WTC11 (cell line): Measurements from ENCODE around the gene FCHSD2.

Experiments
- CREB1 ChIP-seq: sonication (generic); formaldehyde crosslinking; IDR thresholded peaks from 2 replicates; pipeline ENCODE4 v1.8.0; 2023; ENCODE audit warnings: mild to moderate bottlenecking, missing genetic modification reagents
- ETV6 ChIP-seq: sonication (generic); formaldehyde crosslinking; IDR thresholded peaks from 2 replicates; pipeline ENCODE4 v1.8.1; 2022; ENCODE audit warnings: mild to moderate bottlenecking, missing genetic modification reagents
- FOXJ3 ChIP-seq: sonication (generic); formaldehyde crosslinking; IDR thresholded peaks from 2 replicates; pipeline ENCODE4 v1.9.0; 2021; ENCODE audit warnings: missing genetic modification reagents, mild to moderate bottlenecking, borderline replicate concordance
- FOXK1 ChIP-seq: sonication (generic); formaldehyde crosslinking; IDR thresholded peaks from 2 replicates; pipeline ENCODE4 v1.8.0; 2022; ENCODE audit warnings: mild to moderate bottlenecking, moderate library complexity, missing genetic modification reagents
- GRHL2 ChIP-seq: fragments of 250-450 bp; sonication (Bioruptor Pico); IDR thresholded peaks from 2 replicates; pipeline ENCODE4 v1.8.0; 2022; ENCODE audit warnings: mild to moderate bottlenecking, moderate library complexity; ENCODE audit not compliant: insufficient replicate concordance, severe bottlenecking
- RORB ChIP-seq: fragments of 250-450 bp; sonication (Bioruptor Pico); IDR thresholded peaks from 2 replicates; pipeline ENCODE4 v1.9.0; 2021; ENCODE audit warnings: mild to moderate bottlenecking
- ZNF232 ChIP-seq: sonication (generic); formaldehyde crosslinking; IDR thresholded peaks from 2 replicates; pipeline ENCODE4 v1.8.0; 2022; ENCODE audit warnings: mild to moderate bottlenecking, missing genetic modification reagents
- ZNF416 ChIP-seq: fragments of 250-450 bp; sonication (Bioruptor Pico); IDR thresholded peaks from 2 replicates; pipeline ENCODE4 v1.9.0; 2021; ENCODE audit warnings: mild to moderate bottlenecking, inconsistent platforms
- TF ChIP-seq, protein P1 (sequence below): sonication (generic); formaldehyde crosslinking; IDR thresholded peaks from 2 replicates; pipeline ENCODE4 v1.8.1; 2023; ENCODE audit warnings: mild to moderate bottlenecking, missing genetic modification reagents
- TF ChIP-seq, protein P2 (sequence below): fragments of 200-600 bp; IDR thresholded peaks from 2 replicates; pipeline ENCODE4 v1.8.0; 2022; ENCODE audit warnings: antibody characterized with exemption
- TF ChIP-seq, protein P3 (sequence below): sonication (generic); formaldehyde crosslinking; IDR thresholded peaks from 2 replicates; pipeline ENCODE4 v1.8.0; 2023; ENCODE audit warnings: missing genetic modification reagents, mild to moderate bottlenecking, borderline replicate concordance
- TF ChIP-seq, protein P4 (sequence below): sonication (generic); formaldehyde crosslinking; IDR thresholded peaks from 2 replicates; pipeline ENCODE4 v1.8.0; 2022; ENCODE audit warnings: mild to moderate bottlenecking, missing genetic modification reagents
- TF ChIP-seq, protein P5 (sequence below): fragments of 250-450 bp; sonication (Bioruptor Pico); IDR thresholded peaks from 2 replicates; pipeline ENCODE4 v1.9.0; 2021; ENCODE audit warnings: mild to moderate bottlenecking

DNA sequence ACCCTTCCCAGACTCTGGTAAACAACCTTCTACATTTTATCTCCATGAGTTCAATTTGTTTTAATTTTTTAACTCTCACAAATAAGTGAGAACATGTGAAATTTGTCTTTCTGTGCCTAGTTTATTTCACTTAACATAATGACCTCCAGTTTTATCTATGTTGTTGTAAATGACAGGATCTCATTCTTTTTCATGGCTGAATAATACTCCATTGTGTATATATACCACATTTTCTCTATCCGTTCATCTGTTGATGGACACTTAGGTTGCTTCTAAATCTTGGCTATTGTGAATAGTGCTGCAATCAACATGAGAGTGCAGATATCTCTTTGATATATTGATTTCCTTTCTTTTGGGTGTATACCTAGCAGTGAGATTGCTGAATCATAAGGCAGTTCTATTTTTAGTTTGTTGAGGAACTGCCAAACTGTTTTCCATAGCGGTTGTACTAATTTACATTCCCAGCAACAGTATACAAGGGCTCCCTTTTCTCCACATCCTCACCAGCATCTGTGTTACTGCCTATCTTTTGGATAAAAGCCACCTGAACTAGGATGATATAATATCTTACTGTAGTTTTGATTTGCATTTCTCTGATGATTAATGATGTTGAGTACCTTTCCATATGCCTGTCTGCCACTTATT lies 234.0 kb downstream of the FCHSD2 start:
- TF ChIP-seq, protein P1, sequence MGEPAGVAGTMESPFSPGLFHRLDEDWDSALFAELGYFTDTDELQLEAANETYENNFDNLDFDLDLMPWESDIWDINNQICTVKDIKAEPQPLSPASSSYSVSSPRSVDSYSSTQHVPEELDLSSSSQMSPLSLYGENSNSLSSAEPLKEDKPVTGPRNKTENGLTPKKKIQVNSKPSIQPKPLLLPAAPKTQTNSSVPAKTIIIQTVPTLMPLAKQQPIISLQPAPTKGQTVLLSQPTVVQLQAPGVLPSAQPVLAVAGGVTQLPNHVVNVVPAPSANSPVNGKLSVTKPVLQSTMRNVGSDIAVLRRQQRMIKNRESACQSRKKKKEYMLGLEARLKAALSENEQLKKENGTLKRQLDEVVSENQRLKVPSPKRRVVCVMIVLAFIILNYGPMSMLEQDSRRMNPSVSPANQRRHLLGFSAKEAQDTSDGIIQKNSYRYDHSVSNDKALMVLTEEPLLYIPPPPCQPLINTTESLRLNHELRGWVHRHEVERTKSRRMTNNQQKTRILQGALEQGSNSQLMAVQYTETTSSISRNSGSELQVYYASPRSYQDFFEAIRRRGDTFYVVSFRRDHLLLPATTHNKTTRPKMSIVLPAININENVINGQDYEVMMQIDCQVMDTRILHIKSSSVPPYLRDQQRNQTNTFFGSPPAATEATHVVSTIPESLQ: no peak
- no peak for TF ChIP-seq RORB
- TF ChIP-seq, protein P2, sequence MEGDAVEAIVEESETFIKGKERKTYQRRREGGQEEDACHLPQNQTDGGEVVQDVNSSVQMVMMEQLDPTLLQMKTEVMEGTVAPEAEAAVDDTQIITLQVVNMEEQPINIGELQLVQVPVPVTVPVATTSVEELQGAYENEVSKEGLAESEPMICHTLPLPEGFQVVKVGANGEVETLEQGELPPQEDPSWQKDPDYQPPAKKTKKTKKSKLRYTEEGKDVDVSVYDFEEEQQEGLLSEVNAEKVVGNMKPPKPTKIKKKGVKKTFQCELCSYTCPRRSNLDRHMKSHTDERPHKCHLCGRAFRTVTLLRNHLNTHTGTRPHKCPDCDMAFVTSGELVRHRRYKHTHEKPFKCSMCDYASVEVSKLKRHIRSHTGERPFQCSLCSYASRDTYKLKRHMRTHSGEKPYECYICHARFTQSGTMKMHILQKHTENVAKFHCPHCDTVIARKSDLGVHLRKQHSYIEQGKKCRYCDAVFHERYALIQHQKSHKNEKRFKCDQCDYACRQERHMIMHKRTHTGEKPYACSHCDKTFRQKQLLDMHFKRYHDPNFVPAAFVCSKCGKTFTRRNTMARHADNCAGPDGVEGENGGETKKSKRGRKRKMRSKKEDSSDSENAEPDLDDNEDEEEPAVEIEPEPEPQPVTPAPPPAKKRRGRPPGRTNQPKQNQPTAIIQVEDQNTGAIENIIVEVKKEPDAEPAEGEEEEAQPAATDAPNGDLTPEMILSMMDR: no peak
- no peak for TF ChIP-seq ETV6 (CRISPR knock-in tag)
- TF ChIP-seq ZNF232 (CRISPR knock-in tag): no peak
- no peak for TF ChIP-seq FOXJ3 (CRISPR knock-in tag)
- TF ChIP-seq FOXK1 (CRISPR knock-in tag): no peak
- TF ChIP-seq ZNF416 (CRISPR knock-in tag): no peak
- TF ChIP-seq CREB1 (CRISPR knock-in tag): no peak
- no peak for TF ChIP-seq GRHL2
- TF ChIP-seq, protein P3, sequence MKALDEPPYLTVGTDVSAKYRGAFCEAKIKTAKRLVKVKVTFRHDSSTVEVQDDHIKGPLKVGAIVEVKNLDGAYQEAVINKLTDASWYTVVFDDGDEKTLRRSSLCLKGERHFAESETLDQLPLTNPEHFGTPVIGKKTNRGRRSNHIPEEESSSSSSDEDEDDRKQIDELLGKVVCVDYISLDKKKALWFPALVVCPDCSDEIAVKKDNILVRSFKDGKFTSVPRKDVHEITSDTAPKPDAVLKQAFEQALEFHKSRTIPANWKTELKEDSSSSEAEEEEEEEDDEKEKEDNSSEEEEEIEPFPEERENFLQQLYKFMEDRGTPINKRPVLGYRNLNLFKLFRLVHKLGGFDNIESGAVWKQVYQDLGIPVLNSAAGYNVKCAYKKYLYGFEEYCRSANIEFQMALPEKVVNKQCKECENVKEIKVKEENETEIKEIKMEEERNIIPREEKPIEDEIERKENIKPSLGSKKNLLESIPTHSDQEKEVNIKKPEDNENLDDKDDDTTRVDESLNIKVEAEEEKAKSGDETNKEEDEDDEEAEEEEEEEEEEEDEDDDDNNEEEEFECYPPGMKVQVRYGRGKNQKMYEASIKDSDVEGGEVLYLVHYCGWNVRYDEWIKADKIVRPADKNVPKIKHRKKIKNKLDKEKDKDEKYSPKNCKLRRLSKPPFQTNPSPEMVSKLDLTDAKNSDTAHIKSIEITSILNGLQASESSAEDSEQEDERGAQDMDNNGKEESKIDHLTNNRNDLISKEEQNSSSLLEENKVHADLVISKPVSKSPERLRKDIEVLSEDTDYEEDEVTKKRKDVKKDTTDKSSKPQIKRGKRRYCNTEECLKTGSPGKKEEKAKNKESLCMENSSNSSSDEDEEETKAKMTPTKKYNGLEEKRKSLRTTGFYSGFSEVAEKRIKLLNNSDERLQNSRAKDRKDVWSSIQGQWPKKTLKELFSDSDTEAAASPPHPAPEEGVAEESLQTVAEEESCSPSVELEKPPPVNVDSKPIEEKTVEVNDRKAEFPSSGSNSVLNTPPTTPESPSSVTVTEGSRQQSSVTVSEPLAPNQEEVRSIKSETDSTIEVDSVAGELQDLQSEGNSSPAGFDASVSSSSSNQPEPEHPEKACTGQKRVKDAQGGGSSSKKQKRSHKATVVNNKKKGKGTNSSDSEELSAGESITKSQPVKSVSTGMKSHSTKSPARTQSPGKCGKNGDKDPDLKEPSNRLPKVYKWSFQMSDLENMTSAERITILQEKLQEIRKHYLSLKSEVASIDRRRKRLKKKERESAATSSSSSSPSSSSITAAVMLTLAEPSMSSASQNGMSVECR (CRISPR knock-in tag): no peak
- TF ChIP-seq, protein P4, sequence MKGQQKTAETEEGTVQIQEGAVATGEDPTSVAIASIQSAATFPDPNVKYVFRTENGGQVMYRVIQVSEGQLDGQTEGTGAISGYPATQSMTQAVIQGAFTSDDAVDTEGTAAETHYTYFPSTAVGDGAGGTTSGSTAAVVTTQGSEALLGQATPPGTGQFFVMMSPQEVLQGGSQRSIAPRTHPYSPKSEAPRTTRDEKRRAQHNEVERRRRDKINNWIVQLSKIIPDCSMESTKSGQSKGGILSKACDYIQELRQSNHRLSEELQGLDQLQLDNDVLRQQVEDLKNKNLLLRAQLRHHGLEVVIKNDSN (CRISPR knock-in tag): no peak
- TF ChIP-seq, protein P5, sequence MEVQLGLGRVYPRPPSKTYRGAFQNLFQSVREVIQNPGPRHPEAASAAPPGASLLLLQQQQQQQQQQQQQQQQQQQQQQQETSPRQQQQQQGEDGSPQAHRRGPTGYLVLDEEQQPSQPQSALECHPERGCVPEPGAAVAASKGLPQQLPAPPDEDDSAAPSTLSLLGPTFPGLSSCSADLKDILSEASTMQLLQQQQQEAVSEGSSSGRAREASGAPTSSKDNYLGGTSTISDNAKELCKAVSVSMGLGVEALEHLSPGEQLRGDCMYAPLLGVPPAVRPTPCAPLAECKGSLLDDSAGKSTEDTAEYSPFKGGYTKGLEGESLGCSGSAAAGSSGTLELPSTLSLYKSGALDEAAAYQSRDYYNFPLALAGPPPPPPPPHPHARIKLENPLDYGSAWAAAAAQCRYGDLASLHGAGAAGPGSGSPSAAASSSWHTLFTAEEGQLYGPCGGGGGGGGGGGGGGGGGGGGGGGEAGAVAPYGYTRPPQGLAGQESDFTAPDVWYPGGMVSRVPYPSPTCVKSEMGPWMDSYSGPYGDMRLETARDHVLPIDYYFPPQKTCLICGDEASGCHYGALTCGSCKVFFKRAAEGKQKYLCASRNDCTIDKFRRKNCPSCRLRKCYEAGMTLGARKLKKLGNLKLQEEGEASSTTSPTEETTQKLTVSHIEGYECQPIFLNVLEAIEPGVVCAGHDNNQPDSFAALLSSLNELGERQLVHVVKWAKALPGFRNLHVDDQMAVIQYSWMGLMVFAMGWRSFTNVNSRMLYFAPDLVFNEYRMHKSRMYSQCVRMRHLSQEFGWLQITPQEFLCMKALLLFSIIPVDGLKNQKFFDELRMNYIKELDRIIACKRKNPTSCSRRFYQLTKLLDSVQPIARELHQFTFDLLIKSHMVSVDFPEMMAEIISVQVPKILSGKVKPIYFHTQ (CRISPR knock-in tag): no peak
